ENCODE results near the gene SENP2. TPM values are rescaled to one million over a fixed set of nuclear protein-coding genes. Genes with fewer than 3 reads are reported as not detected.

Gene SENP2
- total and polyA plus RNA-seq, 9 of the 15 experiments (the other 6 are each of a cell fraction or from before 2014, with no cell fraction given): 11.8 to 67.1 (median 41.1) TPM

- no peak overlapping the region for H3K27ac ChIP-seq (ENCODE audit: extremely low read depth, low read depth, low read length)
- H3K36me3 ChIP-seq (ENCODE audit: control insufficient read depth, insufficient read depth, low read length): peaks cover 24% of the 10 kb centered on the region; the same call in 2 of the 3 replicates
- BruUV-seq (replicated peaks): no TSS peak
- peak; percentile 87 for TF ChIP-seq NFIC (IDR thresholded peaks at IDR 0.05)
- no peak for TF ChIP-seq FOXJ3 (CRISPR knock-in tag; IDR thresholded peaks at IDR 0.05)
- TF ChIP-seq NFIX (CRISPR knock-in tag; IDR thresholded peaks at IDR 0.05; ENCODE audit: low read depth): peak; percentile 36; the same call in 1 of the 2 replicates
- H2AFZ ChIP-seq (ENCODE audit: low read depth, low read length): no peak overlapping the region
- ATAC-seq (no peak), DNase-seq (ENCODE audit: extremely low read depth in 1 of 4, low spot score in 3 of 4) (no peak), FAIRE-seq (no peak)
- no peak overlapping the region for H3K4me3 ChIP-seq
- CTCF ChIA-PET (ENCODE audit: low intra/inter-chr PET ratio): no interaction called here
- H4K20me1 ChIP-seq (replicated peaks; ENCODE audit: control insufficient read depth, insufficient read depth, low read length): no peaks in the 10 kb centered on the region
- in situ Hi-C loops (cut with MboI): no loop called here
- WGBS (ENCODE audit: insufficient coverage, low coverage, missing lambda C conversion rate): 92% methylated on average over 6 of the region's 7 CpGs
- H3K4me2 ChIP-seq (ENCODE audit: insufficient read depth, low read length): no peak overlapping the region
- no peaks in the 10 kb centered on the region for H3K9me1 ChIP-seq (ENCODE audit: control insufficient read depth, insufficient read depth, low read length)
- no peaks in the 10 kb centered on the region for H3K27me3 ChIP-seq (ENCODE audit: control insufficient read depth in 2 of 2, insufficient read depth in 2 of 2, low read length in 2 of 2)
- POLR2A ChIA-PET: interaction anchor here (0.6 to 1.3 kb wide), 2 partner anchors 10 to 1800 kb away, joined by 3 to 4 read pairs; no protein-coding TSS in a partner anchor
- intact Hi-C loops (cut with micrococcal nuclease): no loop called here
- no peaks in the 10 kb centered on the region for H3K9me3 ChIP-seq (replicated peaks; ENCODE audit: control insufficient read depth, insufficient read depth, low read depth, low read length)
- H3K79me2 ChIP-seq (ENCODE audit: control insufficient read depth, insufficient read depth, low read length): no peaks in the 10 kb centered on the region
- H3K9ac ChIP-seq (ENCODE audit: insufficient read depth in 1 of 2, low read depth in 2 of 2, low read length in 2 of 2): no peak overlapping the region
- no peaks in the 10 kb centered on the region for H3K4me1 ChIP-seq (replicated peaks in 1 of 2; ENCODE audit: control insufficient read depth in 2 of 2, insufficient read depth in 2 of 2, low read length in 2 of 2)
These were observed 45.6 kb downstream of the SENP2 start for GRCh38 chr3:185631508-185632206.

- no peak overlapping the region for H3K27ac ChIP-seq (ENCODE audit: extremely low read depth, low read depth, low read length)
- TF ChIP-seq ZNF121 (CRISPR knock-in tag; conservative IDR thresholded peaks at IDR 0.05): no peak
- TF ChIP-seq KLF6 (CRISPR knock-in tag; IDR thresholded peaks at IDR 0.05; ENCODE audit: borderline replicate concordance): no peak
- no peak for TF ChIP-seq NBN (IDR thresholded peaks at IDR 0.05; ENCODE audit: low read depth)
- no peak for TF ChIP-seq GABPB2 (CRISPR knock-in tag; conservative IDR thresholded peaks at IDR 0.05)
- no peak for TF ChIP-seq BACH1 (tag; IDR thresholded peaks at IDR 0.05)
- no peak for TF ChIP-seq BCLAF1 (IDR thresholded peaks at IDR 0.05; ENCODE audit: borderline replicate concordance in 1 of 2, control insufficient read depth in 1 of 2, low read depth in 2 of 2, low read length in 1 of 2)
- TF ChIP-seq, protein P1, sequence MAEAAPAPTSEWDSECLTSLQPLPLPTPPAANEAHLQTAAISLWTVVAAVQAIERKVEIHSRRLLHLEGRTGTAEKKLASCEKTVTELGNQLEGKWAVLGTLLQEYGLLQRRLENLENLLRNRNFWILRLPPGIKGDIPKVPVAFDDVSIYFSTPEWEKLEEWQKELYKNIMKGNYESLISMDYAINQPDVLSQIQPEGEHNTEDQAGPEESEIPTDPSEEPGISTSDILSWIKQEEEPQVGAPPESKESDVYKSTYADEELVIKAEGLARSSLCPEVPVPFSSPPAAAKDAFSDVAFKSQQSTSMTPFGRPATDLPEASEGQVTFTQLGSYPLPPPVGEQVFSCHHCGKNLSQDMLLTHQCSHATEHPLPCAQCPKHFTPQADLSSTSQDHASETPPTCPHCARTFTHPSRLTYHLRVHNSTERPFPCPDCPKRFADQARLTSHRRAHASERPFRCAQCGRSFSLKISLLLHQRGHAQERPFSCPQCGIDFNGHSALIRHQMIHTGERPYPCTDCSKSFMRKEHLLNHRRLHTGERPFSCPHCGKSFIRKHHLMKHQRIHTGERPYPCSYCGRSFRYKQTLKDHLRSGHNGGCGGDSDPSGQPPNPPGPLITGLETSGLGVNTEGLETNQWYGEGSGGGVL (CRISPR knock-in tag; IDR thresholded peaks at IDR 0.05): no peak
These were observed 46.9 kb downstream of the SENP2 start for GRCh38 chr3:185632996-185633395.

More at GRCh38 chr3:185632996-185633395, 46.9 kb downstream of the SENP2 start:
- 92% methylated on average over 4 of the region's 4 CpGs for WGBS (ENCODE audit: insufficient coverage, low coverage, missing lambda C conversion rate)
- Histone ChIP-seq H3K36me3 (ENCODE audit: control insufficient read depth, insufficient read depth, low read length) (peaks cover 17% of the 10 kb centered on the region; the same call in 2 of the 3 replicates), H3K4me3 (no peak overlapping the region), H2AFZ (ENCODE audit: low read depth, low read length) (no peak overlapping the region), H3K27me3 (ENCODE audit: control insufficient read depth in 2 of 2, insufficient read depth in 2 of 2, low read length in 2 of 2) (no peaks in the 10 kb centered on the region), H3K9ac (ENCODE audit: insufficient read depth in 1 of 2, low read depth in 2 of 2, low read length in 2 of 2) (no peak overlapping the region), H3K4me2 (ENCODE audit: insufficient read depth, low read length) (no peak overlapping the region), H3K9me3 (replicated peaks; ENCODE audit: control insufficient read depth, insufficient read depth, low read depth, low read length) (no peaks in the 10 kb centered on the region), H3K9me1 (ENCODE audit: control insufficient read depth, insufficient read depth, low read length) (no peaks in the 10 kb centered on the region), H4K20me1 (replicated peaks; ENCODE audit: control insufficient read depth, insufficient read depth, low read length) (no peaks in the 10 kb centered on the region), H3K4me1 (replicated peaks in 1 of 2; ENCODE audit: control insufficient read depth in 2 of 2, insufficient read depth in 2 of 2, low read length in 2 of 2) (no peaks in the 10 kb centered on the region), H3K79me2 (ENCODE audit: control insufficient read depth, insufficient read depth, low read length) (no peaks in the 10 kb centered on the region)
- POLR2A ChIA-PET: interaction anchor here (0.8 to 0.9 kb wide), 2 partner anchors 14 to 15 kb away, joined by 3 read pairs; no protein-coding TSS in a partner anchor
- CTCF ChIA-PET (ENCODE audit: low intra/inter-chr PET ratio): no interaction called here
- BruUV-seq (replicated peaks): no TSS peak
- intact Hi-C loops (cut with micrococcal nuclease) (no loop called here), in situ Hi-C loops (cut with MboI) (no loop called here)
- FAIRE-seq (no peak), ATAC-seq (no peak), DNase-seq (ENCODE audit: extremely low read depth in 1 of 4, low spot score in 3 of 4) (no peak)
